ENCODE measurements around the gene INTS11.

DNA sequence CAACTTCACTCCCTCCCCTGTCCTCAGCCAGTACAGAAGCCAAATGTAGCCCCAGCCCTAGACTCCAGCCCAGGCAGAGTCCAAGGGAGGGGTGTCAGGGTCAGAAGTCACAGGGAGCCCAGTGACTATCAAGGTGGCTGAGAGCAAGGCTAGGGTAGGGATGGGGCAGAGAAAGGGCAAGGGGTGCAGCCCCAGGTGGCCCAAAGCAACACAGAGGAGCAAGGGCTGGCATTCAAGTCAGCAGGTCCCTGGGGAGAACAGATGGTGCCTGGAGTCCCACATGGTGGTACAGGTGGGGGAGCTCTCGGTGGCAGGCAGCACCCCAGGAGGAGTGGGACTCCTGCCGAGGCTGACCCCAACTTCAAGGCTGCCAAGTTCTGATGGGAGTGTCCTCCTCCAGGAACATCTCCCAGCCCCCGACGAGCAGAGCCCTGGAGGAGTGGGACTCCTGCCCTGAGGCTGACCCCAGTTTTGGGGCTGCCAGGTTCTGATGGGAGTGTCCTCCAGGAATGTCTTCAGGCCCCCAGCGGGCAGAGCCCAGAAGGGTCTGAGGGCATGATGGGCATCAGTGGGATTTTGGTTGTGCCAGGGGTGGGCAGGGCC lies 28.4 kb upstream of the INTS11 start:
- TF ChIP-seq POLR2AphosphoS5 (IDR thresholded peaks at IDR 0.05), result no peak
- TF ChIP-seq, protein P1, sequence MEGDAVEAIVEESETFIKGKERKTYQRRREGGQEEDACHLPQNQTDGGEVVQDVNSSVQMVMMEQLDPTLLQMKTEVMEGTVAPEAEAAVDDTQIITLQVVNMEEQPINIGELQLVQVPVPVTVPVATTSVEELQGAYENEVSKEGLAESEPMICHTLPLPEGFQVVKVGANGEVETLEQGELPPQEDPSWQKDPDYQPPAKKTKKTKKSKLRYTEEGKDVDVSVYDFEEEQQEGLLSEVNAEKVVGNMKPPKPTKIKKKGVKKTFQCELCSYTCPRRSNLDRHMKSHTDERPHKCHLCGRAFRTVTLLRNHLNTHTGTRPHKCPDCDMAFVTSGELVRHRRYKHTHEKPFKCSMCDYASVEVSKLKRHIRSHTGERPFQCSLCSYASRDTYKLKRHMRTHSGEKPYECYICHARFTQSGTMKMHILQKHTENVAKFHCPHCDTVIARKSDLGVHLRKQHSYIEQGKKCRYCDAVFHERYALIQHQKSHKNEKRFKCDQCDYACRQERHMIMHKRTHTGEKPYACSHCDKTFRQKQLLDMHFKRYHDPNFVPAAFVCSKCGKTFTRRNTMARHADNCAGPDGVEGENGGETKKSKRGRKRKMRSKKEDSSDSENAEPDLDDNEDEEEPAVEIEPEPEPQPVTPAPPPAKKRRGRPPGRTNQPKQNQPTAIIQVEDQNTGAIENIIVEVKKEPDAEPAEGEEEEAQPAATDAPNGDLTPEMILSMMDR (IDR thresholded peaks at IDR 0.05), result no peak
- TF ChIP-seq POLR2A (IDR thresholded peaks at IDR 0.05), result no peak

Data from prostate gland (tissue), 2 donors.